ENCODE measurements around the gene DIRAS3.
"Not testable (repeated sequence)": the region's sequence is repeated elsewhere in the genome, so short reads cannot be mapped to it uniquely, and the experiment has no call there.

Gene DIRAS3, protein sequence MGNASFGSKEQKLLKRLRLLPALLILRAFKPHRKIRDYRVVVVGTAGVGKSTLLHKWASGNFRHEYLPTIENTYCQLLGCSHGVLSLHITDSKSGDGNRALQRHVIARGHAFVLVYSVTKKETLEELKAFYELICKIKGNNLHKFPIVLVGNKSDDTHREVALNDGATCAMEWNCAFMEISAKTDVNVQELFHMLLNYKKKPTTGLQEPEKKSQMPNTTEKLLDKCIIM

DNA sequence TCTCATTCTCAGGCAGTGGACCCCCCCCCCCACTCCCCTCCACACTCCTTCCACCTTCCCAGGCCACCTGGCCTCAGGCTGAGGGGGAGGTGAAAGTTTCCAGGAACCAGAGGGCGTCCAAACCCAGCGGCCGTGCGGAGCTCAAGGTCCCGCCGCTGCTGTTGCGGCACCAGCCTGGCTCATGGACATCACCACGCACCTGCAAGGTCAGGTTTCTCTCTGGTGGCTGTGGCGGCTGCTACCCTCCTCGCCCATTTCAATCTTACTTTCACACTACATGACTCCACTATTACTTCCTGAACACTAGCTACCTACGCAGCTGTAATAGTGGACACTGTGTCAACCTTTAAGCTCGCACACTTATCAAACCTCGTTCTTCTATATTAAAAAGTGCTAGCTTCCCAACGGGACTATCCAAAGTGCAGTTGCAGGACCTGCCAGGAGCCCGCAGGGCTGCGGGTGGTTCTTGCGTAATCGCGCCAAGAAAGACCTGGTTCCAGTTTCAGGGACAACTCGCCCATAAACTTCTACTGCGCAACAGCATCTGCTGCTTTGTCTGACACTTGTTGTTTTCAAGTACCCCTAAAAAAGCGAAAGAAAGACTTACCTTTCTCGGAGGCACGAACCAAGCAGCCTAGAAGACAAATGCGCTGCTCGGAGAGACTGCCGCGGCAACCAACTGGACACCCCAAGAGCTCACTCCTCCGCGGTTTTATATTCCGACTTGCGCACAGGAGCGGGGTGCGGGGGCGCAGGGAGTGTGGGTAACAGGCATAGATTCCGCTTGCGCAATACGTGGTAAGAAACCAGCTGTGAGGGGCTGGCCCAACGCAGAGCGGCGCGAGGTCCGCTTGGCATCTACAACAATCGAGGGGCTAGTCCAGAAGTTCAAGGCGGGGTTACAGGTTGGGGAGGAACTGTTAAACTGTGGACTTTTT lies at the start of gene DIRAS3:
Gene DIRAS3, minus strand, starts transcription at position 687 of the 938 bp plus-strand sequence. CDS start 3,330 bp downstream, outside the sequence.
- Mint-ChIP-seq H3K4me3 (peak within 1 kb of the TSS; percentile 64 to 82), H3K9me3 (peaks cover 0 to 4% of the 10 kb centered on the region in 2 donors), H3K27ac (peak within 1 kb of the TSS in 1 of 2 donors; percentile 71), H3K4me1 (peaks cover 21% of the 10 kb centered on the region), H3K27me3 (peaks cover 41% of the 10 kb centered on the region)
- ATAC-seq (peak; percentile 49), DNase-seq (peak; percentile 20 to 37)

GRCh38 chr1:68093737-68094136 lies 43.3 kb upstream of the DIRAS3 start:
- Mint-ChIP-seq H3K4me3 (no peak overlapping the region), H3K27ac (no peak overlapping the region), H3K27me3 (peaks cover 18% of the 10 kb centered on the region), H3K4me1 (no peaks in the 10 kb centered on the region), H3K9me3 (no peaks in the 10 kb centered on the region)
- no peak for DNase-seq
- no peak for ATAC-seq

DNA sequence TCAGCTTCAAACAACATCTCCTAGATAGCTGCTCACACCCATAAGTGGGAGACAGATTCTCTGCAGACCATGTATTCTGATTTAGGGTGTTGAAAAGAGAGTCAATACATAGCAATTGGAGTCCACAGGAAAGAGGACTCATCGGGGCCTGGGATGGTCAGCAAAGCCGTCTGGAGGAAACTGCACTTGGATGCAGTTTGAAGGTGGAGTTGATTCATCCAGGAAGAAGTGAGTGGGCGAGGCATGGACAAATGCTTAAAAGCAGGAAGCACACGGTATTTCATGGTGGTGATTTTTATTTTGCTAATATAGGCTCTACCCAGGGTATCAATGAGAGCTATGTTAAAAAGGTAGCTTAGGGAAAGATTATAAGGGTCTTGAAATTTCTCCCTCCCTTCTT lies 36.8 kb upstream of the DIRAS3 start:
- Mint-ChIP-seq H3K4me1 (no peaks in the 10 kb centered on the region), H3K27ac (no peak overlapping the region), H3K4me3 (no peak overlapping the region), H3K27me3 (peaks cover under 1% of the 10 kb centered on the region), H3K9me3 (no peaks in the 10 kb centered on the region)
- DNase-seq (no peak), ATAC-seq (no peak)

DNA sequence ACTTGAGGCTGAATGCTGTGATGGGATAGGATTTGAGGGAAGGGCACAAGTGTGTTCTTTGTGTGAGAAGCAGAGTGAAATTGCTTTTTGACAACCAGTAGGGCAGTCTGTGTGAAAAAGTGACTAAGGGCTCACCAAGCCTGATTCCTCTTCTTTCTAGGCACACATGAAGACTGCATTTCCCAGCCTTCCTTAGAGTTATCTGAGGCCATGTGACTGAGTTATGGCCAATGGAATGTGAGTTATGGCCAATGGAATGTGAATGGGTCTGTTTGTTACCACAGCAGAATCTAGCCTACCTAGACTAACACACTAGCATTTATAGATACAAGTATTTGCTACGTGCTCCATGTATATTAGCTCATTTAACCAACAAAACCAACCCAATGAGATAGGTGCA lies 35.3 kb upstream of the DIRAS3 start:
- H3K27me3 Mint-ChIP-seq = no peaks in the 10 kb centered on the region
- DNase-seq (no peak), ATAC-seq (no peak)
- H3K27ac Mint-ChIP-seq = no peak overlapping the region
- no peaks in the 10 kb centered on the region for H3K9me3 Mint-ChIP-seq
- no peaks in the 10 kb centered on the region for H3K4me1 Mint-ChIP-seq
- no peak overlapping the region for H3K4me3 Mint-ChIP-seq

- no peaks in the 10 kb centered on the region for H3K4me1 Mint-ChIP-seq
- H3K4me3 Mint-ChIP-seq = no peak overlapping the region
- peaks cover 0 to 5% of the 10 kb centered on the region in 2 donors for H3K9me3 Mint-ChIP-seq
- H3K27ac Mint-ChIP-seq = no peak overlapping the region
- ATAC-seq (no peak), DNase-seq (no peak)
- peaks cover 7% of the 10 kb centered on the region for H3K27me3 Mint-ChIP-seq
Measured at GRCh38 chr1:68083686-68084085, 33.3 kb upstream of the DIRAS3 start.

- Mint-ChIP-seq H3K27me3 (peaks cover 21% of the 10 kb centered on the region), H3K4me1 (no peaks in the 10 kb centered on the region), H3K9me3 (peaks cover 0 to 5% of the 10 kb centered on the region in 2 donors), H3K4me3 (no peak overlapping the region), H3K27ac (no peak overlapping the region)
- ATAC-seq = no peak
- DNase-seq = no peak
Measured at GRCh38 chr1:68081775-68082283, 31.4 kb upstream of the DIRAS3 start.

GRCh38 chr1:68078647-68079046 lies 28.2 kb upstream of the DIRAS3 start:
- no peak overlapping the region for H3K27ac Mint-ChIP-seq
- peaks cover 31% of the 10 kb centered on the region for H3K27me3 Mint-ChIP-seq
- no peak for ATAC-seq

GRCh38 chr1:68074472-68074871 lies 24.0 kb upstream of the DIRAS3 start:
- no peak overlapping the region for H3K27ac Mint-ChIP-seq
- DNase-seq (no peak), ATAC-seq (no peak)
- no peaks in the 10 kb centered on the region for H3K4me1 Mint-ChIP-seq
- peaks cover 0 to 5% of the 10 kb centered on the region in 2 donors for H3K9me3 Mint-ChIP-seq
- H3K27me3 Mint-ChIP-seq = peaks cover 31% of the 10 kb centered on the region
- no peak overlapping the region for H3K4me3 Mint-ChIP-seq

More at GRCh38 chr1:68078647-68079046, 28.2 kb upstream of the DIRAS3 start:
- Mint-ChIP-seq H3K4me1 (no peaks in the 10 kb centered on the region), H3K4me3 (no peak overlapping the region), H3K9me3 (peaks cover 0 to 5% of the 10 kb centered on the region in 2 donors)
- DNase-seq = no peak

DNA sequence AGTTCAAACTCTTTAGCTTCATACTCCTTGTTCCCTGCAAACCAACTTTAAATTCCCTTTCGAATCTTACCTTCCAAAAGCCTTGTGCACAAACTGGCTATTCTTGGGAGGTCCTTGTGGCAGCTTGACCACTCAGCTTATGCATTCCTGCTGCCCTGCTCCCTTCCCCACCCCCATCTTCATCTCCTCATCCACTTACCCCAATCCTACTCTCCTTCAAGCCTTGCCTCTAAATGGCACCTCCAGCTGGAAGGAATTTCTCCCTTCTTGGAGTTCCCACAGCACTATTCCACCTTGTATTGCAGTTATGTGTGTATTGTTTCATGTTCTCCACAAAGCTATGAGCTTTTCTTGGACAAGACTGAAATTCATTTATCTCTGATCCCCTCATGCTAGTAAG lies 15.3 kb upstream of the DIRAS3 start:
- ATAC-seq (no peak), DNase-seq (no peak)
- Mint-ChIP-seq H3K4me3 (no peak overlapping the region), H3K27me3 (no peaks in the 10 kb centered on the region), H3K27ac (no peak overlapping the region), H3K4me1 (no peaks in the 10 kb centered on the region), H3K9me3 (peaks cover 0 to 8% of the 10 kb centered on the region in 2 donors)

GRCh38 chr1:68058053-68058452 lies 7.6 kb upstream of the DIRAS3 start:
- not testable (repeated sequence) for H3K27ac Mint-ChIP-seq, H3K4me1 Mint-ChIP-seq, DNase-seq, H3K27me3 Mint-ChIP-seq, H3K4me3 Mint-ChIP-seq, ATAC-seq
- H3K9me3 Mint-ChIP-seq = peaks cover 0 to 18% of the 10 kb centered on the region in 2 donors

- Mint-ChIP-seq H3K27me3 (peaks cover 8% of the 10 kb centered on the region), H3K9me3 (peaks cover 0 to 18% of the 10 kb centered on the region in 2 donors), H3K27ac (no peak overlapping the region), H3K4me3 (no peak overlapping the region), H3K4me1 (no peaks in the 10 kb centered on the region)
- ATAC-seq (no peak), DNase-seq (no peak)
Measured at GRCh38 chr1:68057564-68057963, 7.1 kb upstream of the DIRAS3 start.

DNA sequence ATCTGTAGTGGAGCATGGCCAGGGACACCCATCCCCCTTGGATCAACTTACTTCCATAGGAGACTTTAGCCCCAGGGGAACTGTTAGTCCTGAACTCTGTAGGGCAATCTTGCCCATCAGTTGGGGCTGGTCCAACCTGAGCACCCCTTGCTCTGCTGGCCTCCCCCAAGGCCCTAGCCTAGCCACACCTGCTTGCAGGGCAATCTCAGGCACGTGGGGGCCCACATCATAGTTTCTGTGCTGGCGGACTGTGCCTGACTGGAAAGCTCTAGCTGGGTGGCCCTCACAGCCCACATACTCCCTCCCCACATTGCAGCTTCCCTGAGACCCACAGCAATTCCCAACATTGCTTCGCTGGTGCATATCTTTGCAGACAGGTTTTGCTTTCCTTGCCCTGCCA lies 6.6 kb upstream of the DIRAS3 start:
- H3K27me3 Mint-ChIP-seq = peaks cover 8% of the 10 kb centered on the region
- no peak overlapping the region for H3K27ac Mint-ChIP-seq
- H3K4me1 Mint-ChIP-seq = no peaks in the 10 kb centered on the region
- ATAC-seq = no peak
- H3K9me3 Mint-ChIP-seq = peaks cover 0 to 18% of the 10 kb centered on the region in 2 donors
- H3K4me3 Mint-ChIP-seq = no peak overlapping the region
- DNase-seq = no peak

DNA sequence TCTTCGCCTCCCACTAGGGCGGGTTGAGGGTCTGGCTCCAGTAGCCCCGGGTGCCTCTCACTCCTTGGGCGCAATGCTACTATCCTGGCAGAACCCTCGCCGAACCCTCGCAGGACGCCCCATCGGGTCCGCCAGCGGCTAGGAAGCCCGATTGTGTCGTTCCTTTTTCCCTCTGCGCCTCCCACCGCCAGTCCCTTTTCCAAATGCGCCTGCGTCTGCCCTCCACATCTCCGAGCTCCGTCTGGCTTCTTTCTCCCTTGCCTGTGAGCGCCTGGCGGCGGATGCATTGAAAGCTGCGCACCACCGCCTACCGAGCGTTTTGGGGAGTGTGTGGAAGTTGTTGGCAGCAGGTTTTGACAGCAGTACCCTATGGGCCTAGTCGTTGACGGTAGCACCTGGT lies 1.0 kb upstream of the DIRAS3 start:
- H3K4me3 Mint-ChIP-seq = peak overlapping the region in 1 of 2 donors; percentile 43
- peaks cover 21% of the 10 kb centered on the region for H3K4me1 Mint-ChIP-seq
- DNase-seq (peak in 1 of 2 donors; percentile 5), ATAC-seq (no peak)
- peaks cover 41% of the 10 kb centered on the region for H3K27me3 Mint-ChIP-seq
- H3K9me3 Mint-ChIP-seq = no peaks in the 10 kb centered on the region
- H3K27ac Mint-ChIP-seq = no peak overlapping the region

DNA sequence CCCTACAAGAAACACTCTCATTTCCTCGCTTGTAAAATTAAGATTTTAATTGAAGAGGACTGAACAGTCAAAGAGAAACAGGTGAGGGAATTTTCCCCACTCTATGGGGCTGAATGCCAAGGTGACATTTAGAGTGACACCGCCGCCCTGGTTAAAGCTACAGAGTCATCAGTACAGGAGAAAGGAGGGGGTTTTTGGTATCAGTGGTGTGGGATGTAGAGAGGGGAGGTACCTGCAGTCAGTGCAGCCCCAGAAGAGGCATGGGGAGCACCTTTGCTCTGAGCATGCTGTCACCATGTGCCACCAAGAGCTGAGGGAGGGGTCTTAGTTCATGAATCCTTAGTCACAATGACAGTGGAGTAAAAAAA lies 2.8 kb downstream of the DIRAS3 start:
- peaks cover 0 to 4% of the 10 kb centered on the region in 2 donors for H3K9me3 Mint-ChIP-seq
- peaks cover 21% of the 10 kb centered on the region for H3K4me1 Mint-ChIP-seq

DNA sequence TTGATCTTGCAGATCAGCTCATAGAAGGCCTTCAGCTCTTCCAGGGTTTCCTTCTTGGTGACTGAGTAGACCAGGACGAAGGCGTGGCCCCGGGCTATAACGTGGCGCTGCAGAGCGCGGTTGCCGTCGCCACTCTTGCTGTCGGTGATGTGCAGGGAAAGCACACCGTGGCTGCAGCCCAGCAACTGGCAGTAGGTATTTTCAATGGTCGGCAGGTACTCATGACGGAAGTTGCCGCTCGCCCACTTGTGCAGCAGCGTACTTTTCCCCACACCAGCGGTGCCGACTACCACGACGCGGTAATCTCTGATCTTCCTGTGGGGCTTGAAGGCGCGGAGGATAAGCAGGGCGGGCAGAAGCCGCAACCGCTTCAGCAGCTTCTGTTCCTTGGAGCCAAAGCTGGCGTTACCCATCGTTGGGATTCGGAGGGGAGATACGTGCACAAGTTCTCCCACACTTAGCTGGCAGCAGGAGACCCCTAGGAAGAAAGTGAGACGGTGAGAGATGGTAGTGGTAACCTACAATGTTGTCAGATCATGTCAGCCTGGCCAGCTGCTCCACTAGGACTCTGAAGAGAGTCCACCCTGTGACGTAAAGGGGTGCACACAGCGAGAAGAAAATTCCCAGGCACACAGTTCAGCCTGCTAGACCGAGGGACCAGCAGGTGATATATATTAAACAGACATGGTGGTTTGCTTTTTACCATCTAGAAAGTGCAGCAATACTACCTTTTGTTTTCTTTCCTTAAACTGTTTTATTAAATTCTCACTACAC lies 3.4 kb downstream of the DIRAS3 start:
- DNase-seq (no peak), ATAC-seq (peak; percentile 41)
- Mint-ChIP-seq H3K27me3 (peaks cover 33% of the 10 kb centered on the region), H3K9me3 (peaks cover 0 to 4% of the 10 kb centered on the region in 2 donors), H3K4me3 (peak overlapping the region; percentile 35 to 57), H3K4me1 (peaks cover 21% of the 10 kb centered on the region), H3K27ac (no peak overlapping the region)

More for the DNA sequence above, 2.8 kb downstream of the DIRAS3 start:
- peak; percentile 80 for ATAC-seq
- Mint-ChIP-seq H3K27me3 (peaks cover 33% of the 10 kb centered on the region), H3K4me3 (no peak overlapping the region), H3K27ac (no peak overlapping the region)
- DNase-seq = peak in 1 of 2 donors; percentile 27

Data from stimulated activated naive CD8-positive, alpha-beta T cell treated with anti-CD3 and anti-CD28 coated beads, Interleukin-15, amount 100 ng/mL, for 72 hours (primary cell).